Neutrophil (primary cell): ENCODE results near the gene C1S.

Experiments
- H3K27ac ChIP-seq: fragments of 200-600 bp; sonication (generic); 2 replicates; pipeline ENCODE4 v1.5.1; 2016; ENCODE audit warnings: mild to moderate bottlenecking, moderate library complexity
- H3K27me3 ChIP-seq: fragments of 200-600 bp; sonication (generic); 2 replicates; pipeline ENCODE4 v1.6.0; 2016; ENCODE audit warnings: mild to moderate bottlenecking
- H3K36me3 ChIP-seq: fragments of 200-600 bp; sonication (generic); 2 replicates; pipeline ENCODE4 v1.5.1; 2017
- H3K4me1 ChIP-seq, 2 experiments: fragments of 200-600 bp in 1 of 2; sonication (generic) in 1 of 2; 1 replicate in 1 of 2; 2 replicates in 1 of 2; pipeline versions ENCODE4 v1.5.1 to v1.6.1; 2013 to 2016; ENCODE audit warnings: low read depth in 1 of 2, low read length in 1 of 2, mild to moderate bottlenecking in 1 of 2, moderate library complexity in 1 of 2; ENCODE audit not compliant: control insufficient read depth in 1 of 2, insufficient read depth in 1 of 2
- H3K4me3 ChIP-seq, 2 experiments: fragments of 200-600 bp in 1 of 2; sonication (generic) in 1 of 2; 1 replicate in 1 of 2; 2 replicates in 1 of 2; pipeline ENCODE4 v1.5.1; 2013 to 2016; ENCODE audit warnings: low read depth in 1 of 2, low read length in 1 of 2, mild to moderate bottlenecking in 1 of 2, moderate library complexity in 1 of 2
- H3K9me3 ChIP-seq: fragments of 200-600 bp; sonication (generic); 2 replicates; pipeline ENCODE4 v1.5.1; 2016
- TF ChIP-seq, protein P1 (sequence below): fragments of 200-600 bp; sonication (generic); IDR thresholded peaks from 2 replicates; pipeline ENCODE4 v1.5.1; 2016; ENCODE audit warnings: antibody characterized with exemption

C1S gene

DNA sequence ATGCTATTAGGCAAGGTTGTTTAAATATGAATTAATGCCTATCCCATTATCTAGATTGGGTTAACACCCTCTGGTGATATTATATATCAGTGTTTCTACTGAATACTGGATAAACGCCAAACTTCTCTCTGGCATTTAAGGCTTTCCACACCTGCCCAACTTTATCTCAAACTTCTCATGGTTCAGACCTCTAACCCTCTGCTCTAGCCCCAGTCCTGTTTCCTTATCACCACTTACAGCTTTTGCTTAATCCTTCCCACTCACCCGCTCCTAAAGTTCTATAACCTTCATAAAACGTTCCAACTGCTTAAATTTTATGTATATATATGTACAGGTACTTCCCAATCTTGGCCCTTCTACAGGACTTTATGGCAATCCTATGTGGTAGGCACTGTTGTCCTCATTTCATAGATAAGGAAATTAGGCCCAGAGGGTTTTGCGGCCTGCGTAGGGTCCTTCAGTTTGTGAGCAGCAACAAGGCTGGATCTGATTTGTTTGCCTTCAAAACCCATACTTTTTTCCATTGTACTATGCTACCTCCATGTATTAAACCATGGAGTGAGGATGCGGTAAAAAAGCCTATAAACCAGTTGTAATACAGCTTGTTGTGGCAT lies 43.5 kb upstream of the C1S start:
- Histone ChIP-seq H3K4me1 (peaks cover 20 to 22% of the 10 kb centered on the region in 2 experiments), H3K36me3 (no peaks in the 10 kb centered on the region), H3K27ac (no peak overlapping the region), H3K9me3 (no peaks in the 10 kb centered on the region), H3K27me3 (no peaks in the 10 kb centered on the region), H3K4me3 (peak overlapping the region; percentile 92 to 96)
- TF ChIP-seq, protein P1, sequence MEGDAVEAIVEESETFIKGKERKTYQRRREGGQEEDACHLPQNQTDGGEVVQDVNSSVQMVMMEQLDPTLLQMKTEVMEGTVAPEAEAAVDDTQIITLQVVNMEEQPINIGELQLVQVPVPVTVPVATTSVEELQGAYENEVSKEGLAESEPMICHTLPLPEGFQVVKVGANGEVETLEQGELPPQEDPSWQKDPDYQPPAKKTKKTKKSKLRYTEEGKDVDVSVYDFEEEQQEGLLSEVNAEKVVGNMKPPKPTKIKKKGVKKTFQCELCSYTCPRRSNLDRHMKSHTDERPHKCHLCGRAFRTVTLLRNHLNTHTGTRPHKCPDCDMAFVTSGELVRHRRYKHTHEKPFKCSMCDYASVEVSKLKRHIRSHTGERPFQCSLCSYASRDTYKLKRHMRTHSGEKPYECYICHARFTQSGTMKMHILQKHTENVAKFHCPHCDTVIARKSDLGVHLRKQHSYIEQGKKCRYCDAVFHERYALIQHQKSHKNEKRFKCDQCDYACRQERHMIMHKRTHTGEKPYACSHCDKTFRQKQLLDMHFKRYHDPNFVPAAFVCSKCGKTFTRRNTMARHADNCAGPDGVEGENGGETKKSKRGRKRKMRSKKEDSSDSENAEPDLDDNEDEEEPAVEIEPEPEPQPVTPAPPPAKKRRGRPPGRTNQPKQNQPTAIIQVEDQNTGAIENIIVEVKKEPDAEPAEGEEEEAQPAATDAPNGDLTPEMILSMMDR, result no peak

DNA sequence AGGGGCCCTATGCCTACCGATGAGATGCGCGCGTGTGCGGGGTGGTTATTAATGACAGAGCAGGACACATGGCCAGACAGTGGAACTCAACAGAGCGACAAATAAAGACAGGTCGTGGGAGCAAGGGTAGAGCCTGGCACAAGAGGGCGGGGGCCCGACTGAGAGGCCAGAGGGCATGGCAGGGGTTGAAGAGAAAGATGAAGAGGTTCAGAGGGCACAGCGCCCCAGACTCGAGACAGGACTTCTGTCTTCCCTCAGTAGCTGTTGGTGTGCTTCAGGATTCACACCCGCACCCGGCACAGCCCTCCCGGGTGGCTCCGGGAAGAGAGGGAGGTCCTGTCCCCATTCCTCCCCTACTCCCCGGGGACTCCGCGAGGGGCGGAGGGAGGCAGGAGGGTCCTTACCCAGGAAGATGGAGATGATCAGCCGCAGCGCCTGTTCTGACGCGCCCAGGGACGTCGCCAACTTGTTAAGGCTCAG lies 42.6 kb upstream of the C1S start:
- Histone ChIP-seq H3K9me3 (no peaks in the 10 kb centered on the region), H3K4me1 (peaks cover 18 to 22% of the 10 kb centered on the region in 2 experiments), H3K4me3 (peak overlapping the region; percentile 92 to 96), H3K27me3 (no peaks in the 10 kb centered on the region), H3K36me3 (no peaks in the 10 kb centered on the region), H3K27ac (peak overlapping the region; percentile 93)
- TF ChIP-seq, protein P1, result no peak

DNA sequence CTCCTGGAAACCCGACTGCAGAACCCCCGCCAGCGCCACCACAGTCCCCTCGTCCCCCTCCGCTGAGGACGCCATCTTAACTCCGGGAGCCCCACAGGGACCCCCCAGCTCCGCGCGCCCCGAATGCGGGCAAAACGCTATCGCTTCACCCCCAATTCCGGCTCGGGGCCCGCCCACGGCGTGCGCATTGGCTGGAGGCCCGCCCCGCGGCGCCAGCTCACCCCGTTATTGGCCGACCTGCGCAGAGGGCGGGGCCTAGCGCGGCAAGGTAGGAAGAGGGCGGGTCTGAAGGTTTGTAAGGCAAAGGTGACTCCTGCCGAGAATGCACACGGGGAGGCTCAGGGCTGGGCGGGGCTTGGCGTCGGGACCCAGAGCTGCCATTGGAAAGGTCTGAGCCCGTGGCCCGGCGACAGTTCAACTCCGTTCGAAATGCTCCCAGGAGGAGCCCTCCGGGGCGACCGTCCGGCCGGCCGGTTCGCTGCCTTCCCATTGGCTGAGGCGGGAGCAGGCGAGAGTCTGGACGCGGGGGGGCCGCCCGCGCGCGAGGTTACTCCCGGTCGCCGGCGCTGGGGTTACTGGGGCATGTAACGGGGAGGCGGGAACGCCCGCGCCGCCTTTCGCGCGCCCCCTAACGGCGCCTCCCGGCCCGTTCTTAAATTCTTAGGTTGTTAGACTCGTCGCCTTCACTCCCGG lies 42.0 kb upstream of the C1S start, which contains the start of gene LPCAT3:
Gene LPCAT3 (minus strand): TSS at position 127 of the 693 bp plus-strand sequence. CDS start 52 bp downstream, at position 75.
- Histone ChIP-seq H3K4me3 (peak within 1 kb of the TSS; percentile 92 to 96), H3K9me3 (no peaks in the 10 kb centered on the region), H3K4me1 (peaks cover 18 to 22% of the 10 kb centered on the region in 2 experiments), H3K27ac (peak within 1 kb of the TSS; percentile 93), H3K36me3 (no peaks in the 10 kb centered on the region), H3K27me3 (no peaks in the 10 kb centered on the region)
- TF ChIP-seq, protein P1, result peak; percentile 85

DNA sequence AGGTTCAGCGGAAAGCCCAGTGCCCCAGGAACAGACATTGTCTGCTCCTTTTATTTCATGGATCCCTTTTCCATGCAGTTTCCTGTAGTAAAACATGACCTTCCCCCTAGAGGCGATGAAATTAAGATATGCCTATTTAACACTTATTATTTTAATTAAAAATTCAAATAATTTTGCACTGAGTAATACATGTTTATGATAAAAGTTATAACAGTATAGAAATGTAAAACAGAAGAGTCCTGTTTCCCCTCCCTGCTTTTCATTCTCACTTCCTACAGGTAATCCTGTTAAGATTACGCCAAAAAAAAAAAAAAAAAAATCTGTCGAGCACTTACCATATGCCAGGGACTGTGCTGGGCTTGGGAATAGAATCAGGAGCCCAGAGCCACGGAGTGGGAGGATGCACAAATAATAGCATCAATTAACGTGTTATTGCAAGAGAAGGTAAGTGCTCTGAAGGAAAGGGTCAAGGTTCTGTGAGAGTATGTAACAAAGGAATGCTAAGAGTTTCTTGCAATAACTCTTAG lies 41.4 kb upstream of the C1S start:
- Histone ChIP-seq H3K27ac (peak overlapping the region; percentile 93), H3K27me3 (no peaks in the 10 kb centered on the region), H3K36me3 (no peaks in the 10 kb centered on the region), H3K4me3 (peak overlapping the region; percentile 92 to 96), H3K4me1 (peaks cover 18 to 22% of the 10 kb centered on the region in 2 experiments), H3K9me3 (no peaks in the 10 kb centered on the region)
- TF ChIP-seq, protein P1, result no peak

DNA sequence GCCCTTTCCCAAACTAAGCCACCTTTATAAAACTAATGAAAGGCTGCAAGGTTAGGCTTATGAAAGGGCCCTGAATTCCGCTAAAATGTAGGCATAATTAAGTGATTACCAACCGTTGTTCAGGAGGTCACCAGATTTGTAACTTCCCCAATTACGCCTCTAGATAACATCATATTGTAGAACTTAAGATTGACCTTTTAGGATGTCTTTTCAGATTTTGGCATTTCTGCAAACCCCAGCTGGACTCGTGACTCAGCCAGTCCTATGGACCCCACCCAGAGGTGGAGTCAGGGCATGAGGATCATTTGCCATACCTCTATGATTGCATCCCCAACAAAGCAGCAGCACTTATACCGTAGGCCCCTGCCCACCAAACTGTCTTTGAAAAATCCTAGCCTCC lies 38.6 kb upstream of the C1S start:
- peaks cover 16 to 20% of the 10 kb centered on the region in 2 experiments for H3K4me1 ChIP-seq
- H3K9me3 ChIP-seq, result no peaks in the 10 kb centered on the region
- TF ChIP-seq, protein P1, result no peak
- no peak overlapping the region for H3K27ac ChIP-seq
- no peaks in the 10 kb centered on the region for H3K36me3 ChIP-seq
- H3K27me3 ChIP-seq, result no peaks in the 10 kb centered on the region
- no peak overlapping the region for H3K4me3 ChIP-seq
